SJCRH30 (cell line): ENCODE measurements around the gene PLA2G3. TPM values are rescaled to one million over a fixed set of nuclear protein-coding genes. Genes with fewer than 3 reads are reported as not detected.
A peak's percentile ranks its signal among the peaks of the same experiment; 100 is the strongest.

Experiments used
- DNase-seq, 2 experiments: peaks; one replicate each; pipeline ENCODE4 v3.0.0-alpha.2; 2015 to 2020
- H3K27ac ChIP-seq: fragments of 250-450 bp; sonication (Bioruptor Pico); 2 replicates; pipeline ENCODE4 v1.5.1; 2020; ENCODE audit warnings: mild to moderate bottlenecking, moderate library complexity
- H3K27me3 ChIP-seq: fragments of 250-450 bp; sonication (Bioruptor Pico); 2 replicates; pipeline ENCODE4 v1.5.1; 2020; ENCODE audit warnings: mild to moderate bottlenecking, moderate library complexity
- H3K36me3 ChIP-seq: fragments of 250-450 bp; sonication (Bioruptor Pico); 2 replicates; pipeline ENCODE4 v1.5.1; 2020; ENCODE audit warnings: mild to moderate bottlenecking, moderate library complexity
- H3K4me1 ChIP-seq: fragments of 250-450 bp; sonication (Bioruptor Pico); 2 replicates; pipeline ENCODE4 v1.5.1; 2020; ENCODE audit warnings: mild to moderate bottlenecking, moderate library complexity
- H3K4me3 ChIP-seq: fragments of 250-450 bp; sonication (Bioruptor Pico); 2 replicates; pipeline ENCODE4 v1.5.1; 2020; ENCODE audit warnings: mild to moderate bottlenecking, moderate library complexity
- H3K9me3 ChIP-seq: fragments of 250-450 bp; sonication (Bioruptor Pico); replicated peaks from 2 replicates; pipeline ENCODE4 v1.5.1; 2020; ENCODE audit warnings: mild to moderate bottlenecking, moderate library complexity
- total RNA-seq: library from RNA; depleted of rRNA; stranded (reverse); fragments of >200 nt; shearing (Covaris generic); gene quantifications from 2 replicates; pipeline ENCODE4 v1.2.3, GENCODE V29; 2014

The PLA2G3 gene
- total RNA-seq, 1 experiment from 2014 or later = 0.87 TPM

DNA sequence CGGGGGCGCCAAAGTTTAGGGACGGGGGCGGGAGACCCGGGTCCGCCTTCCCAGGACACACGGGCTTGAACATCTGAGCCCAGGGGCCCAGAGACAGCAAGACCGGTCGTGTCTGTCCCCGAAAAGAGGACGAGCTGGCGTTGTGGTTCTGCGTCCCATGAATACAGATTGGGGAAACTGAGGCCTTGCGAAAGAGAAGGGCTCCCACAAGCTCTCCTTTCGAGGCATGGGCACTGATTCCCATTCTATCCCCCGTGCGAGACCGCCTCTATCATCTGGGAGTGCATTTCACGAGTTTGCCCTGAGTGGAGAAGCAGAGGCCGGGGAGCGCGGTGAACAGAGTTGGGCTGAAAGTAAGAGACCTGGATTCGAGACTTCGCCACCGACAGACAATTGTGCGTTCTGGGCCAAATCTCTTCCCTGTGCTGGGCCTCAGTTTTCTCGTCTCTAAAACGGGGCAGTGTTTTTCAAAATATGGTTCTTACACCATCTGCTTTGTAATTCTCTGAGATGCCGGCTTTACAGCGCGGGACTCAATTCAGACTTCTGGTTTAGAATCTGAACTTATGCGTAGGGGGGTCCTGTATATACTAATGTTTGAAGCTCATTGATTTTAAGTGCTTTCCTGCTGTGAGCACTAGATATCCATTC lies 20.1 kb upstream of the PLA2G3 start:
- Histone ChIP-seq H3K27ac (peak overlapping the region; percentile 69), H3K9me3 (peaks cover 4% of the 10 kb centered on the region; the same call in 1 of the 2 replicates), H3K4me3 (peak overlapping the region; percentile 87), H3K4me1 (no peaks in the 10 kb centered on the region), H3K27me3 (no peaks in the 10 kb centered on the region), H3K36me3 (no peaks in the 10 kb centered on the region)
- DNase-seq = no peak

DNA sequence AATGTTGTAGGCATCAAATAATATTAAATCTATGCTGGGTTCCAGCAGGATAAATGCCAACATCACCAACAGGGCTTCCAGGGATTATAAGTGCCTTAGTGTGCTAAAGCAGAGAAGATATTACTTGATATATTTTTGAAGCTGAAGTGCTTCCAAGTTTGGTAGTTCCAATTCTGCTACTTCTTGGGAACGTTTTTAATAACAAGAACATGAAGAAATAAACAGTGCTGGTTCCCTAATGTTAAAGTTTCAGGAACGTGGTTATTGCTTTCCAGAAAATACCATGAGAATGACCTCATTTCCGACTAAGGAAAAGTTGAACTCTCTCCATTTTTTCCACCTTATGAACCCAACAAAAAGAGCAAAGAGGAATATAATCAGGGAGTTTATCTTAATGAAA lies 15.1 kb upstream of the PLA2G3 start:
- Histone ChIP-seq H3K4me1 (no peaks in the 10 kb centered on the region), H3K27me3 (no peaks in the 10 kb centered on the region), H3K36me3 (no peaks in the 10 kb centered on the region), H3K9me3 (peaks cover 4% of the 10 kb centered on the region; the same call in 1 of the 2 replicates), H3K27ac (no peak overlapping the region), H3K4me3 (no peak overlapping the region)
- no peak for DNase-seq

DNA sequence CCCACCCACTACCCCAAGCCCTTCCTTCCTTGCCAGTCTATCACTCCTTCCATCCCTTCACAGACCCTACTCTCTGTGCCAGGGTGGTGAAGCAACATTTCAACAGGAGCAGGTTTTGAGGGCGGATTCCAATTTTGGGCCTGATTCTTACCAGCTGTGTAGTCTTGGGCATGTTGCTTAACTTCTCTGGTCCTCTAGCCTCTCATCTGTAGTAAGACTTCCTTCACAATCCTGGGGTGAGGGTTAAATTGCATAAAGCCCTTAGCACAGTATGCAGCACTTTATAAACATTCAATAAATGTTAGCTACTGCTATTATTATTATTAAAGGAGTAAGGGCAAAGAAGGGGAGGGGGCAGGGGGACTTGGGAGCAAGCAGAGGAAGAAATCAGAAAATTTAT lies 14.7 kb upstream of the PLA2G3 start:
- Histone ChIP-seq H3K4me3 (no peak overlapping the region), H3K4me1 (no peaks in the 10 kb centered on the region), H3K36me3 (no peaks in the 10 kb centered on the region), H3K27ac (no peak overlapping the region), H3K9me3 (peaks cover 4% of the 10 kb centered on the region; the same call in 1 of the 2 replicates), H3K27me3 (no peaks in the 10 kb centered on the region)
- no peak for DNase-seq

DNA sequence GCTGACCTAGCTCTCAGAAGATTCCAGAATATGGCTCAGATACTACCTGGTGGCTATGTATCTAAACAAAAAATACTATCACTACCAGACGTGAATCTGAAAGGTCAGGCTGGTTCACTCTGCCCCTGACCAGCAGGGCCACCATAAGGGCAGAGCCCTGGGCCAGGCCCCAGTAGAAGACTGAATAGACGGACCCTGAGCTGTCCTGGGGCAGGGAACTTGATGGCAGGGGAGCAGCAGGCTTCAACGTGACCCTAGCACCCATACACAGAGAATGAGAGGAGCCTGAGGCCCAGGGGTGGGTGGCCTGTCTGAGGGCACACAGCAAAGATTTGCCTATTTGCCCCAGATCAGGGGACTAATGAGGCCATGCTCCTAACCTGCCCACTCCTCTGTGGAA lies 13.0 kb upstream of the PLA2G3 start:
- DNase-seq = no peak
- no peaks in the 10 kb centered on the region for H3K27me3 ChIP-seq
- no peak overlapping the region for H3K27ac ChIP-seq
- no peak overlapping the region for H3K4me3 ChIP-seq
- no peaks in the 10 kb centered on the region for H3K36me3 ChIP-seq
- H3K9me3 ChIP-seq = no peaks in the 10 kb centered on the region
- no peaks in the 10 kb centered on the region for H3K4me1 ChIP-seq

DNA sequence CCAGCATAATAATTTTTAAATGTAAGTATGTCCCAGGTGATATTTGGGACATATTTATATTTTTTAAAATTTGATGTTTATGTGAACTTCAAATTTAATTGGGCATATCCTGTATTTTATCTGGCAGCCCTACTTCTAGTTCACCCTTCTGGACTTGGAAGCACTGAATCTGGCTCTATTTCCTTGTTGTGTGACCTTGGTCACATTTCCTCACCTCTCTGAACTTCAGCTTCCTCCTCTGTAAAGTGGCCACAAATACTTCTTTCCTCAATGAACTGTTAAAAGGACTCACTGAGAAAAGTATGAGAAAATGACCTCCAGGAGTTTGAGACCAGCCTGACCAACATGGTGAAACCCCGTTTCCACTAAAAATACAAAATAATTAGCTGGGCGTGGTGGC lies 11.6 kb upstream of the PLA2G3 start:
- Histone ChIP-seq H3K27me3 (no peaks in the 10 kb centered on the region), H3K4me1 (no peaks in the 10 kb centered on the region), H3K9me3 (no peaks in the 10 kb centered on the region), H3K27ac (no peak overlapping the region), H3K36me3 (no peaks in the 10 kb centered on the region), H3K4me3 (no peak overlapping the region)
- DNase-seq = no peak

DNA sequence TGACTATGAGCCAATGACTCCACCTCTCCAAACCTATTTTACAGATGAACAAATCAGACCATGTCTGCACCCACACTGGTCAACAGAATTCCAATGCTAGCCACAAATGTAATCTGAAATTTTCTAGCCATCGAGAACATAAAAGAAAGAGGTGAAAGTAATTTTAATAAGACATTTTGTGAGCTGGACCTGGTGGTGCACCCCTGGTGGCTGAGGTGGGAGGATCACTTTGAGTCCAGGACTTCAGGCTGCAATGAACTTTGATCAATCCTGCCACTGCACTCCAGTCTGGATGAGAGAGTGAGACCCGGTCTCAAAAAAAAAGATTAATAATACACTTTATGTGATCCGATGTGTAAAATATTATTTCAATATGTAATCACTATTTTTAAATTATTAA lies 10.3 kb upstream of the PLA2G3 start:
- Histone ChIP-seq H3K4me1 (no peaks in the 10 kb centered on the region), H3K4me3 (no peak overlapping the region), H3K9me3 (no peaks in the 10 kb centered on the region), H3K27ac (no peak overlapping the region), H3K36me3 (no peaks in the 10 kb centered on the region), H3K27me3 (no peaks in the 10 kb centered on the region)
- no peak for DNase-seq

DNA sequence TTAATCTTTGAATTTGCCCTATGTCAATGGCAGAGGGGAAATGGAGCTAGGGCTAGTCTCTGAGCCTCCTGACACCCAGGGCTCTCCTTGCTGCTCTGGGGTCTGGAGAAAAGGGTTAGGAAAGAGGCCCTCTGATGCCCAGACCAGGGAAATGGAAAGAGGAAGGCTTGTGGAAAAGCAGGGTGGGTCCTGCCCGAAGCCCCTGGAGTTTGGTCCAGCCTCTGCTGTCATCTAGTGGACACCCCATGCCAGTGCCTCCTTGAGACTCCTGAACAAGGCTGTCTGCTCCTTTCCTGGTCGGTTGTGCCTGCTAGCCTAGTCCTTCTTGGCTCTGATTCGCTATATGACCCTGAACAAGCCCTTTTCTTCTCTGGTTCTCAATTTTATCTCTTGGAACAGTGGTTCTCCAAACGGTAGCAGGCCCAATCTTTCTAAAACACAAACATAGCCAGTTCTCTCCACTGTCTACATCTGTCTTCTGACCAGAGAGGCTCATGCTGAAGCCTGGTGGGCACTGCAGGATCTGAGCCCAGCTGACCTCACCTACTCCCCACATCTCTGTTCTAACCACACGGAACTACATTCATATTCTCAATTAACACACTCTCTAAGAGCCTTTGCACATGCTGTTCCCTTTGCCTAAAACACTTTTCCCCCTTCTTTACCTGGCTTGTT lies 8.8 kb upstream of the PLA2G3 start:
- Histone ChIP-seq H3K4me3 (no peak overlapping the region), H3K9me3 (no peaks in the 10 kb centered on the region), H3K27ac (no peak overlapping the region), H3K27me3 (no peaks in the 10 kb centered on the region), H3K36me3 (no peaks in the 10 kb centered on the region), H3K4me1 (no peaks in the 10 kb centered on the region)
- DNase-seq = peak; percentile 70 to 79

DNA sequence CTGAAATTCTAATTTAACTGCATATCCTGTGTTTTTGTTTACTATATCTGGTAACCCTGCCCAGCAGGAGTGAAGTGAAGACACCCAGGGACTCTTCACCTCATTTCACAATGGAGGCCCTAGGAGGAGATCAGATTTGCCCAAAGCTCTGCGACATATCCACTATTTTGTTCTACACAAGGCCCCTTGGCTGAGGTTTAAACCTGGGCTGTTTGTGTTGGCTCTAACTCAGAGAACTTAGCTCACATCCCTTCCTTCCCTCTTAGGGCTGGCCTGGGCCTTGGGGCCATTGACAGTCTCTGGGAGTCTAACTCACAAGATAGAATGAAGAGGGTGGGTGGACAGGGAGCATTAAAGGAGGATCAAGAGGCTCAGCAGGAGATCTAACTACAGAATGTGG lies 8.2 kb upstream of the PLA2G3 start:
- Histone ChIP-seq H3K36me3 (no peaks in the 10 kb centered on the region), H3K27ac (no peak overlapping the region), H3K27me3 (no peaks in the 10 kb centered on the region), H3K9me3 (no peaks in the 10 kb centered on the region), H3K4me3 (no peak overlapping the region), H3K4me1 (no peaks in the 10 kb centered on the region)
- DNase-seq = peak in 1 of 2 experiments; percentile 9

DNA sequence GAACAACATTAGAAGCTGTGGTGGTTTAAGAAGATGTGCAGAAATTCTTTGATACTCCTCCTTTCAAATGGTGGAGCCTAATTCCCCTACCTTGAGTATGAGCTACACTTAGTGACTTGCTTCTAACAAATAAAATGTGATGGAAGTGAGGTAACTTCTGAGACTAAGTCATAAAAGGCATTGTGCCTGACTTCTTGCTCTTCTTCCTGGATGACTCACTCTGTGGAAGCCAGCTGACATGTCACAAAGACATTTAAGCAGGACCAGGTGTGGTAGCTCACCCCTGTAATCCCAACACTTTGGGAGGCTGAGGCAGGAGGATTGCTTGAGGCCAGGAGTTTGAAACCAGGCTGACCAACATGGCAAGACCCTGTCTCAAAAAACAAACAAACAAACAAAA lies 3.9 kb upstream of the PLA2G3 start:
- H3K27ac ChIP-seq = no peak overlapping the region
- no peak overlapping the region for H3K4me3 ChIP-seq
- DNase-seq = no peak
- no peaks in the 10 kb centered on the region for H3K4me1 ChIP-seq
- no peaks in the 10 kb centered on the region for H3K27me3 ChIP-seq
- no peaks in the 10 kb centered on the region for H3K9me3 ChIP-seq
- no peaks in the 10 kb centered on the region for H3K36me3 ChIP-seq

DNA sequence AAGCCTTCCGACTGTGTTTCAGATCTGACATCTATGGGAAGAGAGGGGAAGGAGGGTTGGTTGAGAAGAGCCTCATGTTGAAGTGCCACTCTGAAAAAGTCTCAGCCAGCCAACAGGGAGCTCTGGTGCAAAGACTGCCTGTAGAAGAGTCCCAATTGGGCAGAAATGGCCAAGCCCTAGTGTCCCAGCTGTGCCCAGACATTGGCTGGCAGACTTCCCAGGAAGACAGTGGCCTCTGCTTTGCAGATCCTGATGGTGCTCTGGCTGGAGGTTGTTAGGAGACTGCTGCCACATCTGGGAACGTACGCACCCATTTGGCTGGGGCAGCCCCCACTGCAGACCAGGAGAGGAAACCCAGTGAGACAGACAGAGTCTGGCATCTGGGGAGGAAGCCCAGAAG lies 3.2 kb upstream of the PLA2G3 start:
- no peaks in the 10 kb centered on the region for H3K27me3 ChIP-seq
- H3K36me3 ChIP-seq = no peaks in the 10 kb centered on the region
- no peaks in the 10 kb centered on the region for H3K4me1 ChIP-seq
- H3K9me3 ChIP-seq = no peaks in the 10 kb centered on the region
- no peak for DNase-seq
- H3K4me3 ChIP-seq = no peak overlapping the region
- H3K27ac ChIP-seq = no peak overlapping the region

DNA sequence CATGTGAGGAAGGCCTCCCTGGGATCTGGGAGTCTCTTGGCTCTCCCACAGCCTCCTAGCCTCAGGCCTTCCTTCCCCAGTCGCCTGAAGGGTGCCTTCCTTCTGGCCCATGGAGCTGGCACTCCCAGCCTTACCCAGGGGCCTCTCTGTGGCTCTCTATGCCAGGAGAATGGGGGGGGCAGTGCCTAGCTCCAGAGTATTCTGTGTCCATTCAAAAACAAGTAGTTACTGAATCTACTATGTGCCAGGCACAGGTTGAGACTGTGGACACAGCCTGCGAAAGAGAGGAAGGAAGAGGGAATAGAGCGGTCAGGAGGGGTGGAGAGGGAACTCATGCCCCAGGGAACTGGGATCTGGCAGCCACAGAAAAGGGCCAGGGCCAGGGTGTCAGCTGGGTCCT lies 2.7 kb upstream of the PLA2G3 start:
- no peaks in the 10 kb centered on the region for H3K9me3 ChIP-seq
- no peaks in the 10 kb centered on the region for H3K27me3 ChIP-seq

DNA sequence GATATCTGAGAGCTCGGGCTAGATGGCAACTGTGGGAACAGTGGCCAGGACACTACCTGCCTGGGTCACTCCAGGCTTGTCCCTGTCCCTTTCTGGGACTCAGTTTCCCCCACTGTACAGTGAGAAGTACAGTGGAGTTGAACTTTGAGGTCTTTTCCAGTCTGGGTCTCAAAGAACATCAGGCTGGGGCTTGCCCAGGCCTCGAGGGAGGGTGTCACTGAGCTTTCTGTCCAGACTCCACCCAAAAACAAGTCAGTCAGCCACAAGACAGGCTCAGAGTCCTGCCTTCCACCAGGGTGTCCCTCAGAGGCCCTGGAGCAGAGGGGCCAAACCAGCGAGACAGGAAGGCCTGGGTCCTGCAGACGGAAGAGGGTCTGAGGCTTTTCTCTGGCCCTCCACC lies 2.0 kb upstream of the PLA2G3 start:
- no peaks in the 10 kb centered on the region for H3K36me3 ChIP-seq
- no peaks in the 10 kb centered on the region for H3K4me1 ChIP-seq
- no peaks in the 10 kb centered on the region for H3K27me3 ChIP-seq
- no peak overlapping the region for H3K27ac ChIP-seq
- H3K9me3 ChIP-seq = no peaks in the 10 kb centered on the region
- H3K4me3 ChIP-seq = no peak overlapping the region
- no peak for DNase-seq

More for the DNA sequence above, 2.7 kb upstream of the PLA2G3 start:
- Histone ChIP-seq H3K4me1 (no peaks in the 10 kb centered on the region), H3K4me3 (no peak overlapping the region), H3K27ac (no peak overlapping the region), H3K36me3 (no peaks in the 10 kb centered on the region)
- no peak for DNase-seq

DNA sequence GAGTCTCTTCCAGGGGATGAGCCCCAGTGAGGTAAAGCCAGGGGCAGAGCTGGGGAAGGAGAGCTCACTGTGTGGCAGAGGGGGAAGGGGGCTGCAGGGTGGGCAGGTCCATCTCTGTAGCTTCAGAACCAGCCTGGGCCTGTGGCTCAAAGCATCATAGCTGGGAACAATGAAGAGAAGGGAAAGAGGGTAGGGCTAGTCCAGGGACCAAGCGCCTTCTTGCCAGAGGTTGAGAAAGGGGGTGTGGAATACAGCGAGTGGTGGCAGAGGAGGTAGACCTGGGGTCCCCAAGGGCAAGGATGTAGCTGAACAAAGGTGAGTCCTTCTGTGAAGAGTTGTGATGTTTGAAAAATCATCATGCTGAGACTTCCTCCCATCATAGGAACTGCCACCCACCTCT lies 1.2 kb upstream of the PLA2G3 start:
- Histone ChIP-seq H3K4me1 (no peaks in the 10 kb centered on the region), H3K9me3 (no peaks in the 10 kb centered on the region), H3K4me3 (no peak overlapping the region), H3K27me3 (no peaks in the 10 kb centered on the region), H3K27ac (no peak overlapping the region), H3K36me3 (no peaks in the 10 kb centered on the region)
- DNase-seq = no peak

DNA sequence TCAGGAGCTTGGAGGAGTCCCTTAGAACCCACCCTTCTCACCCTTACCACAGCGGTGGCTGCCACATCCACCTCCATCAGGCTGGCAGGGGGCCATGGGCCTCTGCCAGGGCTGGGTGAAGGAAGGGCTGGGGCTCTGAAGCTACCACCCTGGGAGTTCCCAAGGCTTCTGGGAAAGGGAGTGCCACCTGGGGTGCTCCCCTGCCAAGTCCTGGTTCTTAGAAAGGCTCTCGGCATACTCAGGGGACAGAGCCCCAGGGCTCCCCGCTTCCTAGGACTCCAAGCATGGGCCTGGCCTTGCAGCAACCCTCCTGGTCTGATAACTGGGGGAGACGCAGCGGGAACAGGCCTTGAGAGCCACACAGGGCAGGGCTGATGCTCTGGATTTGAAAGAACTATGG lies 438 bp upstream of the PLA2G3 start:
- no peak for DNase-seq
- Histone ChIP-seq H3K27me3 (no peaks in the 10 kb centered on the region), H3K36me3 (no peaks in the 10 kb centered on the region), H3K4me3 (no peak overlapping the region), H3K9me3 (no peaks in the 10 kb centered on the region), H3K27ac (no peak overlapping the region), H3K4me1 (no peaks in the 10 kb centered on the region)

DNA sequence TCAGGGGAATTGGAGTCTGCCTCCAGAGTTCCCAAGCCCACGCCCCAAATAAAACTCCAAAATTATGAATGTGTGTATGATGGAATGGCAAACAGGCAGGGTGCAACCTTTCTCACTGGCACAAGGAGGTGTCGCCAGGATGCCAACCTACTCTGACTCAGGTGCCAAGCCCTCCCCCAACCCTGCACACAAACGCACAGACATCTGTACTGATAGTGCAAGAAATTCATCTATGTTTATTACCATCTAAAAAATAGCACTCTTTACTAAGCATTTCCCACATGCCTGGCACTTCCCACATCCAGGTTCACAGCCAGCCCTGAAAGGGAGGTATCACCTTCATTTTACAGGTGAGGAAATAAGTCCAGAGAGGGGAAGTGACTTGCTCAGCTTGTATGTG lies 1.2 kb downstream of the PLA2G3 start:
- H3K27me3 ChIP-seq = no peaks in the 10 kb centered on the region
- no peak overlapping the region for H3K27ac ChIP-seq
- no peaks in the 10 kb centered on the region for H3K36me3 ChIP-seq
- H3K9me3 ChIP-seq = no peaks in the 10 kb centered on the region
- DNase-seq = no peak
- H3K4me3 ChIP-seq = no peak overlapping the region
- no peaks in the 10 kb centered on the region for H3K4me1 ChIP-seq

DNA sequence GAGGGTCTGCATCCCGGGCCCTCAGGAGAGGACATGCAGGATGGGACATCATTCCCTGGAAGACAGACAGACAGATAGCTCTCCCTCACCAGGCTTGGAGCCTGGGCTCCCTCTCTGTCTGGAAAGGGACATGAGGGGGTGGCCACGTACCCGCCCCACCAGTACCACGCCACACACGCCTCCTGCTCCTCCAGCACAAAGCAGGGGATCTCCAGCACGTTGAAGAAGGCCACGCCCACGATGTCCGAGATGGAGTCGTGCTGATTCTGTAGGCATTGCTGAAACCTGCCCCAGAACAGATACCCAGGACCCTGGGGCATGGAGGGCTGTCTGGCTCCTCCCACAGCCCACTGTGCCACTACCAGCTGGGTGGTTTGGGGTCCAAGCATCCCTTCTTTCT lies 2.2 kb downstream of the PLA2G3 start:
- H3K27ac ChIP-seq = no peak overlapping the region
- H3K27me3 ChIP-seq = no peaks in the 10 kb centered on the region
- no peak overlapping the region for H3K4me3 ChIP-seq
- H3K9me3 ChIP-seq = no peaks in the 10 kb centered on the region
- no peaks in the 10 kb centered on the region for H3K36me3 ChIP-seq
- no peak for DNase-seq
- H3K4me1 ChIP-seq = no peaks in the 10 kb centered on the region
